IMR-90 (cell line): Measurements from ENCODE around the gene GABRR3. TPM values are rescaled to one million over a fixed set of nuclear protein-coding genes. Genes with fewer than 3 reads are reported as not detected.

Experiments
- ATAC-seq: fragments of 200-7000 bp; cut with Tn5 transposase; 2 replicates; pipeline ENCODE4 v1.9.1; 2020; ENCODE audit warnings: low read depth, mild to moderate bottlenecking, moderate library complexity
- BruUV-seq: library from RNA; stranded (reverse); fragments of 400-500 nt; replicated peaks from 2 replicates; lab custom pipeline; 2021; lab: Mats Ljungman, UMichigan
- CTCF ChIA-PET: fragments of 300-600 bp; formaldehyde crosslinking; extraction: SDS; loops from one replicate; lab custom pipeline; 2021; ENCODE audit warnings: antibody characterized with exemption; lab: Yijun Ruan, JAX
- POLR2A ChIA-PET: fragments of 300-600 bp; sonication (Branson Sonifier 250); formaldehyde crosslinking; loops from one replicate; lab custom pipeline; 2022; ENCODE audit warnings: antibody characterized with exemption; ENCODE audit not compliant: unreplicated experiment; lab: Charles Lee
- DNase-seq: peaks from one replicate; pipeline ENCODE4 v3.0.0; 2013
- H2AFZ ChIP-seq: replicated peaks from 2 replicates; pipeline ENCODE3; 2013; ENCODE audit warnings: low read length, mild to moderate bottlenecking; ENCODE audit not compliant: poor library complexity
- H2AK5ac ChIP-seq: 2 replicates; pipeline ENCODE4 v1.6.1; 2013; ENCODE audit warnings: low read depth, low read length, inconsistent platforms
- H2AK9ac ChIP-seq: replicated peaks from 2 replicates; pipeline ENCODE3; 2013; ENCODE audit warnings: mild to moderate bottlenecking, low read depth, low read length, moderate library complexity; ENCODE audit not compliant: poor library complexity
- H2BK120ac ChIP-seq: 2 replicates; pipeline ENCODE4 v1.6.1; 2013; ENCODE audit warnings: low read depth, low read length, inconsistent platforms
- H2BK15ac ChIP-seq: 3 replicates; pipeline ENCODE4 v1.6.1; 2013; ENCODE audit warnings: low read depth, low read length, inconsistent platforms
- H2BK20ac ChIP-seq: 2 replicates; pipeline ENCODE4 v1.6.1; 2013; ENCODE audit warnings: low read depth, mild to moderate bottlenecking, inconsistent platforms, low read length, moderate library complexity
- H2BK5ac ChIP-seq: 2 replicates; pipeline ENCODE4 v1.6.1; 2013; ENCODE audit warnings: mild to moderate bottlenecking, low read depth, low read length, inconsistent platforms; ENCODE audit not compliant: poor library complexity, severe bottlenecking
- H3K14ac ChIP-seq: replicated peaks from 2 replicates; pipeline ENCODE4 v1.6.1; 2013; ENCODE audit warnings: low read depth, low read length, inconsistent platforms
- H3K18ac ChIP-seq: 2 replicates; pipeline ENCODE4 v1.6.1; 2013; ENCODE audit warnings: low read depth, low read length, control low read depth
- H3K23ac ChIP-seq: 2 replicates; pipeline ENCODE4 v1.6.1; 2013; ENCODE audit warnings: low read depth, low read length, inconsistent platforms
- H3K27ac ChIP-seq: 2 replicates; pipeline ENCODE4 v1.5.1; 2013; ENCODE audit warnings: mild to moderate bottlenecking, control low read depth, low read length; ENCODE audit not compliant: insufficient read depth
- H3K27me3 ChIP-seq: 2 replicates; pipeline ENCODE4 v1.6.1; 2013; ENCODE audit warnings: low read length; ENCODE audit not compliant: control insufficient read depth, insufficient read depth
- H3K36me3 ChIP-seq: 2 replicates; pipeline ENCODE4 v1.6.1; 2013; ENCODE audit warnings: low read length, mixed read lengths; ENCODE audit not compliant: control insufficient read depth, insufficient read depth
- H3K4ac ChIP-seq: 2 replicates; pipeline ENCODE4 v1.6.1; 2013; ENCODE audit warnings: low read depth, low read length, inconsistent platforms
- H3K4me1 ChIP-seq: 2 replicates; pipeline ENCODE4 v1.6.1; 2013; ENCODE audit warnings: low read length, mixed read lengths; ENCODE audit not compliant: control insufficient read depth, insufficient read depth
- H3K4me2 ChIP-seq: 2 replicates; pipeline ENCODE4 v1.6.1; 2013; ENCODE audit warnings: low read depth, mild to moderate bottlenecking, control low read depth, low read length, moderate library complexity
- H3K4me3 ChIP-seq: 2 replicates; pipeline ENCODE4 v1.5.1; 2013; ENCODE audit warnings: low read depth, mild to moderate bottlenecking, control low read depth, low read length, moderate library complexity; ENCODE audit not compliant: insufficient read depth
- H3K56ac ChIP-seq: 2 replicates; pipeline ENCODE4 v1.6.1; 2013; ENCODE audit warnings: low read length, inconsistent platforms; ENCODE audit not compliant: insufficient read depth; ENCODE audit errors: extremely low read depth
- H3K79me1 ChIP-seq, 2 experiments: 2 replicates each; pipeline ENCODE4 v1.6.1; 2013; ENCODE audit warnings: low read length in 2 of 2, inconsistent platforms in 1 of 2, low read depth in 1 of 2
- H3K9ac ChIP-seq: 2 replicates; pipeline ENCODE4 v1.6.1; 2013; ENCODE audit warnings: low read depth, low read length, control low read depth
- H3K9me1 ChIP-seq: 2 replicates; pipeline ENCODE4 v1.6.1; 2013; ENCODE audit warnings: low read length, inconsistent platforms; ENCODE audit not compliant: insufficient read depth
- H3K9me3 ChIP-seq: 2 replicates; pipeline ENCODE4 v1.6.1; 2013; ENCODE audit warnings: low read length; ENCODE audit not compliant: control insufficient read depth, insufficient read depth
- H4K20me1 ChIP-seq: 2 replicates; pipeline ENCODE4 v1.6.1; 2013; ENCODE audit warnings: low read length, inconsistent platforms; ENCODE audit not compliant: insufficient read depth
- H4K5ac ChIP-seq: 2 replicates; pipeline ENCODE4 v1.6.1; 2013; ENCODE audit warnings: mild to moderate bottlenecking, low read depth, low read length, control low read depth
- H4K8ac ChIP-seq, 2 experiments: 2 replicates each; pipeline ENCODE4 v1.6.1; 2013; ENCODE audit warnings: low read depth in 2 of 2, low read length in 2 of 2, control low read depth in 1 of 2, inconsistent platforms in 1 of 2
- H4K91ac ChIP-seq: 2 replicates; pipeline ENCODE4 v1.6.1; 2013; ENCODE audit warnings: low read depth, low read length, inconsistent platforms; ENCODE audit not compliant: insufficient read depth
- CEBPB ChIP-seq: IDR thresholded peaks from 2 replicates; pipeline ENCODE4 v1.6.1; 2012; ENCODE audit warnings: low read depth, low read length, improper control_type of control experiment
- MAZ ChIP-seq: IDR thresholded peaks from 2 replicates; pipeline ENCODE4 v1.6.1; 2012; ENCODE audit warnings: low read depth, mild to moderate bottlenecking, low read length, improper control_type of control experiment, moderate library complexity, borderline replicate concordance
- MXI1 ChIP-seq: IDR thresholded peaks from 2 replicates; pipeline ENCODE4 v1.6.1; 2012; ENCODE audit warnings: low read depth, mild to moderate bottlenecking, low read length, moderate library complexity, borderline replicate concordance
- NFE2L2 ChIP-seq: fragments of 150-350 bp; IDR thresholded peaks from 2 replicates; pipeline ENCODE4 v1.6.1; 2016; ENCODE audit warnings: low read depth, mild to moderate bottlenecking, low read length
- RCOR1 ChIP-seq: IDR thresholded peaks from 2 replicates; pipeline ENCODE4 v1.6.1; 2012; ENCODE audit warnings: mild to moderate bottlenecking, low read length, improper control_type of control experiment; ENCODE audit not compliant: insufficient replicate concordance
- WGBS, 2 experiments: methylation state at CpG; one replicate each; pipeline versions ENCODE4 v1.1.5 to v1.1.7; 2013; ENCODE audit warnings: missing lambda C conversion rate in 2 of 2; ENCODE audit not compliant: insufficient read length in 1 of 2; ENCODE audit errors: extremely low coverage in 2 of 2; 5-methylcytosine and 5-hydroxymethylcytosine counted together
- dilution Hi-C: fragments of 300-500 bp; cut with HindIII; formaldehyde crosslinking; loops from one replicate; pipeline ENCODE4 v1.14.3; 2018; ENCODE audit warnings: low sequenced_read_pairs; ENCODE audit not compliant: unreplicated experiment
- in situ Hi-C: fragments of 300-500 bp; cut with MboI; formaldehyde crosslinking; loops from 3 replicates; pipeline ENCODE4 v1.14.3; 2019; ENCODE audit warnings: low sequenced_read_pairs, inconsistent platforms, mixed read lengths
- intact Hi-C: fragments of 100-400 bp; cut with micrococcal nuclease; formaldehyde crosslinking; loops from 2 replicates; pipeline ENCODE4 v1.10.0; 2022
- polyA plus RNA-seq, 3 experiments: library from polyadenylated mRNA; depleted of rRNA; stranded (reverse); fragments of >200 nt; gene quantifications; 2 replicates each; pipeline ENCODE4 v1.2.3, GENCODE V29; 2012; ENCODE audit warnings: low replicate concordance in 1 of 3
- total RNA-seq: library from RNA; depleted of rRNA; stranded (reverse); fragments of >200 nt; gene quantifications from 2 replicates; pipeline ENCODE4 v1.2.3, GENCODE V29; 2012
- TF ChIP-seq, protein P1 (sequence below): fragments of 150-350 bp; IDR thresholded peaks from 2 replicates; pipeline ENCODE4 v1.6.1; 2016; ENCODE audit warnings: low read depth, mild to moderate bottlenecking, low read length, moderate library complexity, borderline replicate concordance
- TF ChIP-seq, protein P2 (sequence below): fragments of 150-350 bp; IDR thresholded peaks from 2 replicates; pipeline ENCODE4 v1.6.1; 2017; ENCODE audit warnings: mild to moderate bottlenecking, antibody characterized with exemption, low read length, low read depth

Gene GABRR3
- total and polyA plus RNA-seq, 2 of the 4 experiments (the other 2 are of a cell fraction): not detected

DNA sequence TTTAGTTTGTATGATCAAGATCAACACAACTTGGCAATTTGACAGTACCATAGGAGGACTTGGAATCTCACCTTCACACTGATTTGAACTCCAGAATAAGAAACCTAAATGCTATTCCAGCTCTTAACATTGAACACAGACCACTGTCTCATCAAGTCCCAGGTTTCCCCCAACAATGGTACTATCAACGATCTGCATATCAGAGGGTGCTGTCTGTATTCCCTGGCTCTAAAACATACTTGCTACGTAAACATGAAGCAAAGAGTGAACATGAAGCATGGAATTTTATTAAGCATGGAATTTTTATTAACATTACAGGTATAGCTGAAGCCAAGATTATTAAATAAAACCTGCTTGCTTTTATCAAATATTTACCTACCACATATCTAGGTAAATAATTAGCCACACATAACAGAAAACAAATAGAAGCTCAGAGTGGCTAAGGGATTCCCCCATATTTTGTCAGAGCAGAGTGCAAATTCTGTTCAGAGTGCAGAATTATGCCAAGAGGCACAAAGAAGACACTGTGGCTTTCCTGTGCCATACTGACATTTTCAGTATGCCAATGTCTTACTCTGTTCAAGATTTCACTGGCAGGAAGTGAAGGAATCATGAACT, 40.7 kb downstream of the GABRR3 start:
- dilution Hi-C loops (no loop called here), in situ Hi-C loops (no loop called here), intact Hi-C loops (no loop called here)
- Histone ChIP-seq H3K79me1 (no peaks in the 10 kb centered on the region), H3K9me1 (no peaks in the 10 kb centered on the region), H4K91ac (no peak overlapping the region), H2AFZ (no peak overlapping the region), H4K8ac (no peak overlapping the region), H3K18ac (no peak overlapping the region), H3K36me3 (no peaks in the 10 kb centered on the region), H2AK9ac (no peak overlapping the region), H2AK5ac (no peak overlapping the region), H3K9me3 (no peaks in the 10 kb centered on the region), H3K14ac (no peak overlapping the region), H3K9ac (no peak overlapping the region), H2BK120ac (no peak overlapping the region), H3K4me2 (no peak overlapping the region), H3K4ac (no peak overlapping the region), H2BK20ac (no peak overlapping the region), H3K56ac (no peak overlapping the region), H2BK5ac (no peak overlapping the region), H3K4me3 (no peak overlapping the region), H4K5ac (no peak overlapping the region), H4K20me1 (no peaks in the 10 kb centered on the region), H3K23ac (no peak overlapping the region), H3K27ac (no peak overlapping the region), H3K27me3 (peaks cover 3% of the 10 kb centered on the region; the same call in 1 of the 2 replicates), H2BK15ac (no peak overlapping the region), H3K4me1 (no peaks in the 10 kb centered on the region)
- BruUV-seq: no TSS peak
- TF ChIP-seq MAZ (no peak), CEBPB (no peak), MXI1 (no peak), RCOR1 (no peak), NFE2L2 (no peak)
- TF ChIP-seq, protein P1, sequence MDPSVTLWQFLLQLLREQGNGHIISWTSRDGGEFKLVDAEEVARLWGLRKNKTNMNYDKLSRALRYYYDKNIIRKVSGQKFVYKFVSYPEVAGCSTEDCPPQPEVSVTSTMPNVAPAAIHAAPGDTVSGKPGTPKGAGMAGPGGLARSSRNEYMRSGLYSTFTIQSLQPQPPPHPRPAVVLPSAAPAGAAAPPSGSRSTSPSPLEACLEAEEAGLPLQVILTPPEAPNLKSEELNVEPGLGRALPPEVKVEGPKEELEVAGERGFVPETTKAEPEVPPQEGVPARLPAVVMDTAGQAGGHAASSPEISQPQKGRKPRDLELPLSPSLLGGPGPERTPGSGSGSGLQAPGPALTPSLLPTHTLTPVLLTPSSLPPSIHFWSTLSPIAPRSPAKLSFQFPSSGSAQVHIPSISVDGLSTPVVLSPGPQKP: no peak
- TF ChIP-seq, protein P2, sequence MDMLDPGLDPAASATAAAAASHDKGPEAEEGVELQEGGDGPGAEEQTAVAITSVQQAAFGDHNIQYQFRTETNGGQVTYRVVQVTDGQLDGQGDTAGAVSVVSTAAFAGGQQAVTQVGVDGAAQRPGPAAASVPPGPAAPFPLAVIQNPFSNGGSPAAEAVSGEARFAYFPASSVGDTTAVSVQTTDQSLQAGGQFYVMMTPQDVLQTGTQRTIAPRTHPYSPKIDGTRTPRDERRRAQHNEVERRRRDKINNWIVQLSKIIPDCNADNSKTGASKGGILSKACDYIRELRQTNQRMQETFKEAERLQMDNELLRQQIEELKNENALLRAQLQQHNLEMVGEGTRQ: no peak
- ATAC-seq (no peak), DNase-seq (no peak)
- POLR2A ChIA-PET: no interaction called here
- no CpG with 5 or more reads among the region's 2 CpGs for WGBS, 2 experiments
- CTCF ChIA-PET: no interaction called here
